Astrocyte of the hippocampus (primary cell): ENCODE data around the gene JPH3.
"Not testable (repeated sequence)": the region's sequence is repeated elsewhere in the genome, so short reads cannot be mapped to it uniquely, and the experiment has no call there.

Source experiments
- DNase-seq: peaks from one replicate; pipeline ENCODE4 v3.0.0; 2011; ENCODE audit warnings: low read depth, low spot score

Gene JPH3

DNA sequence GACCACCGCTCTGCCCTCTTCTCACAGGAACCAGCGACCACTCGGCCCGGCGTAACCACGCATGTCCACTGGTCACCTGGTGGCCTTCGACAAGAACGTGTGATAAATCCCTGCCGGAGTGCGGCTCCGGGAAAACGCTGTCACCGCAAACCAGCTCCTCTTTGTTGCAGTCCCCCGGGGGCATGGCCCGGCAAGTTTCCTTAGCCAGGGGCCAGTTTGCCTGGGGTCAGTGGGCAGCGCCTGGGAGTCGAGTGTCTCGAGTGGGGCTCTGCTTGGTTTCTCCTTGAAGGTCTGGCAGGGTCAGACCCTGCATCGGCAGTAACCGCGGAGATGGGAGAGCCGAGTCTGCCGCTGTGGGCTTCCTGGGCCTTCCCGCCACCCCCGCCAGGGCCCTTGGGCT is 52.5 kb downstream of the JPH3 start:
- no peak for DNase-seq

DNA sequence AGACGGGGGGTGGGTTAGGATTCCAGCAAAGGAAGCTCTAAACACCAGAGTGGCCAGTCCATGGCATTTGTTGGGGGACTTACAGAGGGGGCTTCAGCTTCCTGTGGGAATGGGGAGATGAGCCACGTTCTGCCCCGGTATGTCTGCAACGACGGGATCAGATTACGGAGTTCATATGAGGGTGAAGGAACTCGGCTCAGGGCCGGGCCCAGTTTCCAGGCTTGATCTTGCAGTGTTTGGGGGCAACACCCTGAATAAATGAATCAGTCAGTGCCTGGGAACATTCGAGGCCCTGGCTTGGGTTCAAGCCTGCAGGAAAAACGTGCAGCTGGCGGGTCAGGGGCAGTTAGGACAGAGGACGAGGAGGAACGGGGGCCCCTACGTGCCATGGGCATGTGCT is 54.0 kb downstream of the JPH3 start:
- DNase-seq: no peak

DNA sequence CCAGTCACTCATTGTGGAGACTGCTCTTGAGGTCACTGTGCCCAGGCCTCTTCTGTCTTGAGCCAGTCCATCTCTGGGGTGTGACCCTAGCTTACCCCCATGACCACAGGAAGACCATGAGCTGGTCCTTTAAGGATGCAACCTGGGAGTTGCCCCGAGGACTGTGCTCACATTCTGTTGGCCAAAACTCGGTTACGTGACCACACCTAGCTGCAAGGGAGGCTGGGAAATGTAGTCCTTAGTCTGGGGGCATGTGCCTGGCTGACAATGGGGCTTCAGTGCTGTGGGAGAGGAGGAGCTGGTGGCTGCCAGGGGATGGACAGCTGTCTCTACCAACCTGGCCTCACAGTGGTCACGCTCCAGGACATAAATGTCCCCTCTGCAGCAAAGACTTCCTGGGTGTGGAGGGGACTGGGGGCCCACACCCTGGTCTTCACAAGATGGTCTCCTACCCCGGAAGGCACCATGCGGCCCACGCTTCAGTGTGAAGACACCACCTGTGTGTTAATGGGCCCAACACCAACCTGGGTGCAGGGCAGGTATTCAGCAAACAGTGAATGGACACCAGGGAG is 55.4 kb downstream of the JPH3 start:
- no peak for DNase-seq

DNA sequence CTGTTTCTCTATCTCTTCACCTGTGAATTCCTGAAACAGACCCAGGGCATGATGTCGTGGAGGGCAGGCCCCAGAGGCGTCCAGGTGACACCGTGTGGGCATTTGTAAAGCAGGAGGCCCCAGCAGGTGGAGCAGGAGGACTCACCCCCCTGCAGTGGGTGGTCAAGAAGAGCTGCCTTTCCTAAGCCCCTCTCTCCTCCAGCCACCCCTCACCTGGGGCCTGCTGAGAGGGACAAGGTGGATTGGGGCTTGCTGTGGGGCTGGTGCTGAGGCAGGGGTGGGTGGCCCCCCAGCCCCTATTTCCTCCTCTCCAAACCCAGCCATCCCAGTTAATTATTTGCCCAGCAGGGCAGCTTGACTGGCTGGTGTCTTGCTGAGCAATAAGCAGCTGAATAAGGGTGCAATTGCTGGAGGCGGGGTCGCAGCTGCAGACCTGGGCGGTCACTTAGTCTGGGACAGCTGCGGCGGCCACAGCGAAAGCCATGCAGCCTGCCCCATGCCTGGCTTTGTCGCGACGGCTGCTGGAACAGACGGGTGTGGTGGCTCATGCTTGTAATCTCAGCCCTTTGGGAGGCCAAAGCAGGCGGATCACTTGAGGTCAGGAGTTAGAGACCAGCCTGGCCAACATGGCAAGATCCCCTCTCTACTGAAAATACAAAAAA is 56.4 kb downstream of the JPH3 start:
- DNase-seq: no peak

DNA sequence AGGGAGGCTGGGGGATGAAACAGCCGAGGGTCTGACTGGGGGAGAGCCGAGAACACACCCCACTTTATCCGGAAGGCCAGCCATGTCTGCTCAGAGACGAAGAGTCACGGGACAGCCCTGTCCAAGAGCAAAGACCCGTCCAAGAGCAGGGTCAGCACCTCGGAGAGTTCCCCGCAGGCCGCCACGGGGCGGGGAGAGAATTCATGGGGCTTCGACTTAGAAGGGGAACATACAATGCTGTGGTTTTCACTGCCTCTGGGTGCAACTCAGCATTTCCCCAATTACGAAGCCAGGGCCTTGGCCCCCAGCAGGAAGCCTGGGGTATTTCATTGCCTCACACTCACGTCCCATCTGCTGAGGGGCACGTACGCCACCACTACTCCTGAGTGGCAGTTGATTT is 59.3 kb downstream of the JPH3 start:
- peak; percentile 80 for DNase-seq

DNA sequence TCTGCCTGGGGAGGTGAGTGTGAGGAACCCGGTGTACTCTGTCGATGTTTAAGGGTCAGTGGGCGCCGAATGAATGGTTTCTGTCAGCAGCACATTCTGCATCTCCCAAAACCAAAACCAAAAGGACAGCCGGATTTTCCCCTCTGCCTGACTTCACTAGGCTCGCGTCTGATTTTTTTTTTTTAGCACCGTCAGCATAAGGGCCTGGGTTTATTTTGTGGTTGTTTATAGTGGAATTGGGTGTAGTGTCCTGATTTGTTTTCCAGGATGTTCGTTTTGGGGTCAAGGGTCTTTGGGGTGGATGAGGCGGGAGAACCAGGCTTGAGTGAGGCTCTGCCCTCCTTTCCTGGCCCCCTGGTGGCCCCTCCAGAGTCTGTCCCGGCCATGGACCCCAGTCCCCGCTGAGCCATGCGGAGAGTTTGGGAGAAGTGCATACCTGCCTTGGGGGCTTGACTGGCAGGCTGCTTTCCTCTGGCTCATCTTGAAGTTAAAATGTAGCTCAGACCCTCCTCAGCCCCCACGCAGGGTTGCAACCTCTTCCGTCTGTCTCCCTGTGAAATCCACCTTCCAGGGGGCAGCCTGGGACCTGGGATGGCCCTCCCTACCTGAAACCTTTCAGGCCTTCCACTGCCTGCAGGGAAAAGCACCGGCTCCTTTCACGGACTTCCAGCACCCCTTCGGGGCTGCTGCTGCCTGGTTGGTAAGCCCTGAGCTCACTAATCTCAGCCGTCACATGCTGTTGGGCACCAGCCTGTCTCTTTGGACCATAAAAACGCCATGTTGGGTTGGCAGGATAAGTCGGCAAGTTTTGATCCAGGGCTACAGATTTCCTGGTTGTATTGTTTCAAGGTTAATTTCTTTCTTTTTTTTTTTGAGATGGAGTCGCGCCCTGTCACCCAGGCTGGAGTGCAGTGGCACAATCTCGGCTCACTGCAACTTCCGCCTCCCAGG is 60.2 kb downstream of the JPH3 start:
- no peak for DNase-seq

DNA sequence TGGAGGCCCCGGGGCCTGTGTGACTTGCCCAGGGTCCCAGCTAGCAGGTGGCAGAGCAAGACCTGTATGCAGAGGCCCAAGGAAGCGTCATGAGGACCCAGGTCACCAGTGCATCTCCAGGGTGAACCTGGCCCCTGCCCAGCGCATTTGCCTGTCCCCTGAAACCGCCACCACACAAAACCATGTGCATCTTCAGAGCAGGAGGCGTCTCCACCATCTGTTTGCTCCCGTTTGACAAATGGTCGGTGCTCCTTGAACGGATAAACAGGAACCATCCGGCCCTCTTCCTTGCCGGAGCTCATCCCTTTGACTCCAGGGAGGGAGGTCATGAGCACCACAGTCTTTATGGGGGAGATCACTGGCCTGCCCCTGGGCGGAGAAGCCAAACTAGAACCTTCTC is 62.5 kb downstream of the JPH3 start:
- no peak for DNase-seq

DNA sequence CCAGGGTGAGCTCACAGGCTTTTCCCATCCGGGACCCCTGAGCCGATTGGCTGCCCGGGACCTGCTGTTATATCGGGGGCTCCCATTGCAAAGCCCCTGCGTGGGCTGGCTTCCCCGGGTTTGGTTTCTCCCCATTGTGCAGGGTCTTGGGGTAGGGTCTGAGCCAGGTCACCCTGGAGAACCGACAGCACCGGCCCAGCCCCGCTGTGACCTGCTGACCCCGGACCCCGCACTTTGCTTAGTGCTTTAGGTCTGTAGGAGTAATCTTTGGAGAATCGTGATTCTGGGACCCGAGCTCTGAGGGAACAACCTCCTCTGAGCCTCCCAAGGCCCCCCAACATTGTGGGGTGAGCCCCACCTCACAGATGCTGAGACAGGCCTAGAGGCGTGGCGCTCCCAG is 62.9 kb downstream of the JPH3 start:
- no peak for DNase-seq

DNA sequence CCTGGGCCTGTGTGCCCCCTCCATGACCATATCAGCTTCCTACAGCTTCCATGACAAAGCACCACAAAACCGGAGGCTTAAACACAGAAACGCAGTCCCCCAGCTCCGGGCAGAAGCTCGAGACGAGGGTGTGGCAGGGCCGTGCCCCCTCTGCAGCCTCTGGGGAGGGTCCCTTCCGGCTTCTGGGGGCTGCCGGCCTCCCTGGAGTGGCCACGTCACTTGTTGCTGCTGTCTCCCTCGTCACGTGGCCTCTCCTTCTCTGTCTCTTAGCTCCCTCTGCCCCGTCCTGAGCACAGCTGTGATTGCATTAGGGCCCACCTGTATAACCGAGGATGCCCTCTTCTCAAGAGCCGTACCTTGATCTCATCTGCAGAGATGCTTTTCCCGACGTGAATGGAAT is 64.6 kb downstream of the JPH3 start:
- DNase-seq: no peak

DNA sequence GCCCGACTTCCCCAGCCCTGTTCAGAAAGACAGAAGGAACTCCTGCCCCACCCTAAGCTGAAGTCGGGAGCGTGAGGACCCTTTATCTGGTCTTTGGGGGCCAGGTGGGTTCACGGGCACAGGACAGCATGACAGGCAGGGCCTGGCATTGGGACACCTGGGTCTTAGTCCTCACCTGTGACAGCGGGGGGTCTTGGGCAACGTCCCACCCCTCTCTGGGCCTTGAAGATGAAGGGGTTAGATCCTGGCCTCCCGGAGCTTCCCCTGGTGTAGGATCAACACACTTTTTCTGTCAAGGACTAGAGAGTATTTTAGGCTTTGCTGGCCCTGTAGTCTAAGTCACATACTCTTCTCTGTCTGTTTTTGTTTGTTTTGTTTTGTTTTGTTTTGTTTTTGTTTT is 65.1 kb downstream of the JPH3 start:
- DNase-seq: no peak

DNA sequence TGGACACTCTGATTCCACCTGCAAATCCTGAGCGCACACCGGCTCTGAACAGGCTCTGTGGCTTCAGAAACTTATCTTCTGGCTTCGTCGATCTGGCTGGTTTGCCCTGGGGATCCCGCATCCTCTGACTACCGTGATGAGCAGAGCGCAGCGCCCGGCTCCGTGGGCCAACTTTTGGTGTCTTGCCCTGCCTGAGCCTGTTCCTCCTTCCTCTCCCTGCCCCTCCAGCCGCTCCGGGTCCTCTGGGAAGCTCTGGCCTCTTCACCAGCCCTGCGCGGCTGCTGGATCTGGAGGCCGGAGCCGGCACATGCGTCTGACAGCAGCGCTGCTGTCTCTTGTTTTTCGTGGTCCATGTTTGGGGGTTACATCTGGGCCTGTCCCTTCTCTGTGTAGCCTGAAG is 65.6 kb downstream of the JPH3 start:
- no peak for DNase-seq

DNA sequence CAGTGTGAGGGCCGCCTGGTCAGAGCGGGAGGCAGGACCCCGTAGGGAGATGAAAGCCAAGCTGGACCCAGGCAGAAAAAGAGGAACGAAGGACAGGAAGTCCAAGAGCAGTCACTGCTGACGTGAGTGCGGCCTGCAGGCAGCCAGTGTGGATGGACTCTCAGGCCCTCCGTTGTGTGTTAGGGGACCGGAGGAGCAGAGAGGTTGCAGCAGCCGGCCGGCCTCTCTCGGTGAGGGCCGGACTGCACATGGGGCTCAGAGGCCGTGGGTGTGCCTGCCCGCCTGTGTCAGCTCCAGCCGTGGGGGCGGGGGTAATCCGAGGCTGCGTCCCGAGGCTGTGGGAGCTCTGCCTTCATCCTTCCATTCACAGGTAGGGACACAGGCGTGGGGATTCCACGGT is 67.4 kb downstream of the JPH3 start:
- no peak for DNase-seq

DNA sequence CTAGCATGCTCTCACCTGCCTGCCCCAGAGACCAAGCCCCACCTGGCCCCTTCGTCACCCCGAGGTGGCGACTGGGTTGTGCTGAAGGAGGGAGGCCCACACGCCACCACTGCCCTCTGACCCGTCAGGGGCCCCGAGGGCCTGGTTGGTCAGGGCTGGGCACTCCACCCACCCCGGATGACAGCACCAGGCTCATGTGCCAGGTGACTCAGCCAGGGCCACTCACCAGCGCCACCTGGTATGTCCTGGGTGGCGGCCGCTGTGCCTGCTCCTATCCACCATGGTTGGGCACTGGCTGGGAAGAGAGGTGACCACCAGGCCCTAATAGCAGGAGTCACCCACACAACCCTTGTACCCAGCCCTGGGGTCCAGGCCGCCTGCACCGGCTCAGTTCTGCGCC is 68.9 kb downstream of the JPH3 start:
- DNase-seq: no peak

DNA sequence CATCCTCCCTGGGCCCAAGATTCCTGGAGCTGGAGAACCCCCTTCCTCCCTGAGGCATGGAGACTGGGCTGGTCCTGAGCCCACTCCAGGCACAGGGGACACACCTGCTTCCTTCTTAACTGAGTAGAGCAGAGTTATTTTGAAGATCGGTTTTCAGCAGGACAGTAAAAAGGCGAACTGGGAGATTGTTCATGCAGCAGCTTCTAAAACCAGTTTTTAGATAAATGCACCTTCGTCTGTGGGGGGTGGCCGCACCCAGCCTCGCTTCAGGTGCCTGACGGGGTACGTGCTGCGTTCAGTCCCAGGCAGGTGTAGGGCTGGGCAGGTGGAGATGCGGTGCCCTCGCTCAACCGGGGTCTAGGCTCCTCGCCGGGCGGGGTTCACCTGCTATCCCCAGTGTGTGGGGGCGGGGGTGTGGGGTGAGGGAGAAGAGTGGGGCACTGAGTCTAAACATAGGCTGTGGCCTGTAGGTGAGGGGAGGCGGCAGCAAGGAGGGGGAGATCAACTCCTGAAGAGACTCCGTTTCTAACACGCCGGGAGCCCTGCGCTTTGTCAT is 69.5 kb downstream of the JPH3 start:
- DNase-seq: no peak

DNA sequence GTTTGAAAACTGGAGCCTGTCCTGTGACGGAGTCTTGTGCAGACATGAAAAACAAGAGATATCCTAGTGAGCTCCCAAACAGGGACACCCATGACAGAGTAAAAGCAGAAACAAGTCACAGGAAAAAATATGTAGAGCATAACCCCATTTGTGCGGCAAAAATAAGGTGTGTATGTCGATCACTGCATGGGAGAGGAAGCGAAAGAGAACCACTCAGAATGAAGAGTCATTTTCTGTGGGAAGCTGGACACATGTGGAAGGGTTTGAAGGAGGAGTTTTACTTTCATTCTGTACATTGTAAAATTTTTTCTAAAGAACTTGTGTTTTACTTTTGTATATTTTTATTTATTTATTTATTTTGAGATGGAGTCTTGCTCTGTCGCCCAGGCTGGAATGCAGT is 72.1 kb downstream of the JPH3 start:
- no peak for DNase-seq

DNA sequence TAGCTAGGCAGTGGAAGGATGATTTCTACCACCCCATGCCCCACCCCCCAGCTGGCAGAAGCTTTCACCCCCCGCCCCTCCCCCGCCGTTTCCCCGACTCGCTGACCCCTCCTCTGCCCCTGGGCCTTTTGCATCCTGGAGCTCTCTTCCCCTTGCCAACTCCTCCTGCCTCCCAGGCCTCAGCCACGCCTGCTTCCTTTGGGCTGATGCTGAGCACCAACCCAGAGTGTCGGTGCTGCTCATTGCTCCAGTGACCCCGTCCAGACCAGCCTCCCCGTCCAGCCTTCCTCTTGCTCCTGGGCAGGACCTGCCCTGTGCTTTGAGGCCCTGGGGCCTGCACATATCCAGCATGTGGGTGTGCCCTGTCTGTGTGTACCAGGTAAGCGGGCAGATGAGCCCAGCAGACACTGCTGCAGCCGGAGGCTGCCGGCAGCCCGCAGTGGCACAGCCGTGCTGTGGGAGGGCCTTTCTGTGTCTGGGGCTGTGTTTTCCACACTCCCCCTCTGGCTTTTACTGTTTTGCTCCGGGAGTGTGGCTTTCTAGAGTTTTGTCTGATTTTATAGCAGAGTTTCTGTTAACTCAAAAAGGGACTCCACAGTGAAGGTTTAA is 72.9 kb downstream of the JPH3 start:
- no peak for DNase-seq

DNA sequence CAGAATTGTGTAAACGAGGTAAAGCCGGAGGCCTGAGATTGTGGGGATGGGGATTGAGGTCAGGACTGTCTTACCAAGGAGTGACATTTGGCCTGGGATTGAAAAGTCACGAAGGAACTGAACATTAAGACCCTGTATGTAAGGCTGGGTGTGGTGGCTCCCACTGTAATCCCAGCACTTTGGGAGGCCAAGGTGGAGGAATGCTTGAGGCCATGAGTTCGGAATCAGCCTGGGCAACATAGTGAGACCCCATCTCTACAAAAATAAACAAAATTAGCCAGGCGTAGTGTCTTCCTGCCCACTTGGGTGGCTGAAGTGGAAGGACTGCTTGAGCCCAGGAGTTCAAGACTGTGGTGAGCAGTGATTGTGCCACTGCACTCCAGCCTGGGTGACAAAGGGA is 75.5 kb downstream of the JPH3 start:
- no peak for DNase-seq

DNA sequence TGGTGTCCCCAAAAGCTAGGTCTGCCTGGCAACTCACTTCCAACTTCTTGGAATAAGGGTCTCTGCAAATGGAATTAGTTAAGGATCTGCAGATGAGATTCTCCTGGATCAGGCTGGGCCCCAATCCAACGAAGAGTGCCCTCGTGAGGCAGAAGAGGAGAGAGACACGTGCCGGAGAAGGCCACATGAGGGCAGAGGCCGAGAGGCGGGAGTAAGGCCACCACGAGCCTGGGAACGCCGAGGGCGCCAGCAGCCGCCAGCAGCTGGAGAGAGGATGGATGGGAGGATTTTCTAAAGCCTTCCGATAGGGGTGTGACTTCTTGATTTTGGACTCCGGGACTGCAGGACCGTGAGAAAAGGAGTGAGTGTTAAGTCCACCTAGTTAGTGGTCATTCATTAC is 76.3 kb downstream of the JPH3 start:
- DNase-seq: peak; percentile 26

DNA sequence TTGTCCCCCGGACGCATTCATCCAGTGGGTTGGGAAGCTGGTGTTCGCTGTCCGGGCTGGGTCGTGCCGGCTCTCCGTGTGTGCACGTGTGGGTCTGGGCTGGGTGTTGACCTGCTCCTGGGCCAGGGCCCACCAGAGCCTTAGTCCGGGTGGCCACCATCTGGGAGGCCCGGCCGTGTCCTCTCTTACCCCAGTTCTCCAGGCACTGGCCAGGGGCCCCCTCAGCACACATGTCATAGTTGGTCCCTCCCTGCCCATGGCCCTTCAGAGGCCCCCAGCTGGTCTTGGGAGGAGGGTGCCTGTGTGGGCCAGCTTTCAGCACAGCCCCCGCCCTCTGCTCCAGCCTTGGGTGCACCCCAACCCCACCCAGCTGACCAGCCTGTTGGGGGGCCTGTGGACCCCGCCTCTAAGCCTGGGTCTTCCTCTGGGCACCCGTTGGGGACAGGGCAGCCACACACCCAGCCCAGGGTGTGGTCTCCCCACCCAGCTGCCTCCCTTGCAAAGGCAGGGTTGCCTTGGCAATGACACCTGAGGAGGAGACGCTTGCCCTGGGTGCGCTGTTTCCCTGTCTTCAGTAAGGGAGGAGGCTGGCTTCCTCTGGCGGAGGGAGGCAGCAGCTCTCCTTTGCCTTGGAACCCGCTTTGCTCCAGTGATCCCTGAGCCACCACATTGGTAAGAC is 77.4 kb downstream of the JPH3 start:
- DNase-seq: no peak

DNA sequence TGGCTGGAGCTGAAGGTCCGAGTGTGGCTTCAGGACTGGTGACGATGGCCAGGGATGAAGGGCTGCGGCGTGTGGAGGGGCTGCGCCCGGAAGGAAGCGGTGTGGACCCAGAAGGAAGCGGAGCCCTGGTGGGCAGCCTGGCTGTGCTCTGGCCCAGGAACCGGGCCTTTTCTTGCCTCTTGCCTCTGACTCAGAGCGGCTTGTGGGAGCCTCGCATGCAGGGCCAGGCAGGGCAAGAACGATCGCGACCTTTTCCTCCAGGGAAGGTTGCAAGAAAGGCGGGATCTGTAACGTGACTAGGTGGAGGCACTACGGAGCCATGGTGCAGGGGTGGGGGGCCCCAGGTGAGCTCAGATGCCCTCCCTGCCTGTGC is 78.0 kb downstream of the JPH3 start:
- no peak for DNase-seq

DNA sequence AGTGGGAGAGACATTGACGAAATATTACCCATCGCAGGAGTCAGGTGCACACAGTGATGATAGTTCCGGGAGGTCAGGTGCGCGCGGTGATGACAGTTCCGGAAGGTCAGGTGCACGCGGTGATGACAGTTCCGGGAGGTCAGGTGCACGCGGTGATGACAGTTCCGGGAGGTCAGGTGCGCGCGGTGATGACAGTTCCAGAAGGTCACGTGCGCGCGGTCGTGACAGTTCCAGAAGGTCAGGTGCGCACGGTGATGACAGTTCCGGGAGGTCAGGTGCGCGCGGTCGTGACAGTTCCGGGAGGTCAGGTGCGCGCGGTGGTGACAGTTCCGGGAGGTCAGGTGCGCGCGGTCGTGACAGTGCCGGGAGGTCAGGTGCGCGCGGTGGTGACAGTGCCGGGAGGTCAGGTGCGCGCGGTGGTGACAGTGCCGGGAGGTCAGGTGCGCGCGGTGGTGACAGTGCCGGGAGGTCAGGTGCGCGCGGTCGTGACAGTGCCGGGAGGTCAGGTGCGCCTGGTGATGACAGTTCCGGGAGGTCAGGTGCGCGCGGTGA is 78.8 kb downstream of the JPH3 start:
- not testable (repeated sequence) for DNase-seq
